Gastrocnemius medialis (tissue), 4 donors: ENCODE data around the gene RASL12. TPM values are rescaled to one million over a fixed set of nuclear protein-coding genes. Genes with fewer than 3 reads are reported as not detected.

ENCODE experiments used
- ATAC-seq, 2 donors: fragments of 150-250 bp; one replicate each; pipeline ENCODE4 v1.9.1; 2016
- DNase-seq, 2 donors: peaks; one replicate each; pipeline ENCODE4 v3.0.0-alpha.2; 2019
- H3K27ac ChIP-seq, 4 donors: fragments of 200-600 bp; sonication (generic); 1 replicate in 1 of 4; 2 replicates in 3 of 4; pipeline ENCODE4 v1.5.1; 2016 to 2018; ENCODE audit warnings: mild to moderate bottlenecking in 2 of 4, moderate library complexity in 1 of 4
- H3K27me3 ChIP-seq, 3 donors: fragments of 200-600 bp; sonication (generic) in 2 of 3; 1 replicate in 1 of 3; 2 replicates in 2 of 3; pipeline versions ENCODE4 v1.5.1 to v1.6.0; 2016 to 2019; ENCODE audit warnings: mild to moderate bottlenecking in 1 of 3, moderate library complexity in 1 of 3
- H3K36me3 ChIP-seq, 2 donors: fragments of 200-600 bp; sonication (generic) in 1 of 2; one replicate each; pipeline ENCODE4 v1.5.1; 2017 to 2018
- H3K4me1 ChIP-seq, 2 donors: fragments of 200-600 bp; sonication (generic) in 1 of 2; one replicate each; pipeline ENCODE4 v1.5.1; 2016 to 2017; ENCODE audit warnings: mild to moderate bottlenecking in 2 of 2
- H3K4me3 ChIP-seq, 4 donors: fragments of 200-600 bp; sonication (generic) in 3 of 4; 1 replicate in 1 of 4; 2 replicates in 3 of 4; pipeline ENCODE4 v1.5.1; 2016 to 2019; ENCODE audit warnings: mild to moderate bottlenecking in 2 of 4
- H3K9me3 ChIP-seq, 3 donors: fragments of 200-600 bp; sonication (generic) in 2 of 3; 1 replicate in 1 of 3; 2 replicates in 2 of 3; pipeline ENCODE4 v1.5.1; 2016 to 2019
- POLR2A ChIP-seq, 2 donors: fragments of 450-650 bp; IDR thresholded peaks; one replicate each; pipeline ENCODE4 v1.6.1; 2017; ENCODE audit warnings: antibody characterized with exemption in 2 of 2, mild to moderate bottlenecking in 2 of 2, moderate library complexity in 2 of 2
- in situ Hi-C, 4 donors: fragments of 200-750 bp; cut with MboI; loops; one replicate each; pipeline versions ENCODE4 v1.15.0 to v1.8.0; 2017; ENCODE audit warnings: low sequenced_read_pairs in 4 of 4
- intact Hi-C: fragments of 100-400 bp; cut with DNase I; formaldehyde crosslinking; loops from one replicate; pipeline ENCODE4 v1.15.1; 2023; ENCODE audit warnings: low total_unique reads
- total RNA-seq, 4 donors: library from RNA; depleted of rRNA; stranded (reverse); fragments of >200 nt; gene quantifications; one replicate each; pipeline versions ENCODE4 v1.1.0 to v1.2.3, GENCODE V29; 2016
- TF ChIP-seq, protein P1 (sequence below), 5 experiments: fragments of 450-650 bp in 3 of 5; fragments of 200-600 bp in 2 of 5; sonication (generic) in 2 of 5; IDR thresholded peaks in 4 of 5; conservative IDR thresholded peaks in 1 of 5; 1 replicate in 4 of 5; 2 replicates in 1 of 5; pipeline ENCODE4 v1.5.1; 2016 to 2019; ENCODE audit warnings: antibody characterized with exemption in 5 of 5, mild to moderate bottlenecking in 3 of 5, moderate library complexity in 3 of 5

The RASL12 gene
- total RNA-seq, 4 donors from 2014 or later = 2.8 to 8.2 (median 5.4) TPM

DNA sequence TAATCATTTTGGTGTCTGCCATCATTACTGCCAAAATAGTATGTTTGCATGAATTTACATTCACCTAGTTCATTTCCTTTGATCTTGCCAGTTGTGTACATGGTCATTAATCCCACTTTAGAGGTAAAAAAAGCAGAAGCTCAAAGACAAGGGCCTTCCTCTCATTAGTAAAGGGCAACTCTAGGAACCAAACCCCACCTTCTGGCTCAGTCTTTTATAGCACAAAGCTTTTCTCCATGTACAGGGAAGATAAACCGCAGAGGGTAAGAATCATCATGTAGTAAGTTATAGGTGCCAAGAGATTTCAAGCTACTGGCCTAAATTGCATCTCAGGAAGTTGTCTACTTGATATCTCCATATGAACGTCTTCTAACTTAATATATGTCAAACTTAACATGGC is 58.8 kb downstream of the RASL12 start:
- H3K4me1 ChIP-seq = no peaks in the 10 kb centered on the region
- peaks cover 2 to 41% of the 10 kb centered on the region in 2 donors for H3K36me3 ChIP-seq
- no peak overlapping the region for H3K4me3 ChIP-seq
- ATAC-seq = no peak
- intact Hi-C loops = no loop called here
- in situ Hi-C loops = no loop called here
- H3K27me3 ChIP-seq = no peaks in the 10 kb centered on the region
- no peak overlapping the region for H3K27ac ChIP-seq
- DNase-seq = no peak
- no peak for TF ChIP-seq POLR2A (IDR thresholded peaks at IDR 0.05)
- TF ChIP-seq, protein P1, sequence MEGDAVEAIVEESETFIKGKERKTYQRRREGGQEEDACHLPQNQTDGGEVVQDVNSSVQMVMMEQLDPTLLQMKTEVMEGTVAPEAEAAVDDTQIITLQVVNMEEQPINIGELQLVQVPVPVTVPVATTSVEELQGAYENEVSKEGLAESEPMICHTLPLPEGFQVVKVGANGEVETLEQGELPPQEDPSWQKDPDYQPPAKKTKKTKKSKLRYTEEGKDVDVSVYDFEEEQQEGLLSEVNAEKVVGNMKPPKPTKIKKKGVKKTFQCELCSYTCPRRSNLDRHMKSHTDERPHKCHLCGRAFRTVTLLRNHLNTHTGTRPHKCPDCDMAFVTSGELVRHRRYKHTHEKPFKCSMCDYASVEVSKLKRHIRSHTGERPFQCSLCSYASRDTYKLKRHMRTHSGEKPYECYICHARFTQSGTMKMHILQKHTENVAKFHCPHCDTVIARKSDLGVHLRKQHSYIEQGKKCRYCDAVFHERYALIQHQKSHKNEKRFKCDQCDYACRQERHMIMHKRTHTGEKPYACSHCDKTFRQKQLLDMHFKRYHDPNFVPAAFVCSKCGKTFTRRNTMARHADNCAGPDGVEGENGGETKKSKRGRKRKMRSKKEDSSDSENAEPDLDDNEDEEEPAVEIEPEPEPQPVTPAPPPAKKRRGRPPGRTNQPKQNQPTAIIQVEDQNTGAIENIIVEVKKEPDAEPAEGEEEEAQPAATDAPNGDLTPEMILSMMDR (IDR thresholded peaks at IDR 0.05 in 4 of 5, conservative IDR thresholded peaks at IDR 0.05 in 1 of 5) = no peak
- no peaks in the 10 kb centered on the region for H3K9me3 ChIP-seq

DNA sequence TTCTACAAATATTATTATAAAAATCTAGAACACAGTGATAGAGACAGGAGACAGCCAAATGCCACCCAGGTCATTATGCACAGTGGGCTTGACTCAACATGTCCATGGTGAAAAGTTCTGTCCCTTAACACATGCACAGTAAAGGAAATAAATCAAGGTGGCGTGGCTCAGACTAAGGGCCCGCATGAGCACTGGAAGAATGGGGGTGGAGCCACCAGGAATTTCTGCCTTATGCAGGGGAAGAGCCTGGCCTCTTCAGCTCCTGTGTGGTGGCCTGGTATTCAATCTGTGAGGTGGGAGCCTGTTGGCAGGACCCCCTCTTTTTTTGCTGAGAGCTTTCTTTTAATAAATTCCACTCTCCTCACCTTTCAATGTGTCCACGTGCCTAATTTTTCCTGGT is 60.9 kb downstream of the RASL12 start:
- Histone ChIP-seq H3K27me3 (no peaks in the 10 kb centered on the region), H3K4me1 (no peaks in the 10 kb centered on the region), H3K36me3 (peaks cover 2 to 45% of the 10 kb centered on the region in 2 donors), H3K9me3 (no peaks in the 10 kb centered on the region), H3K27ac (no peak overlapping the region), H3K4me3 (no peak overlapping the region)
- no peak for TF ChIP-seq POLR2A (IDR thresholded peaks at IDR 0.05)
- TF ChIP-seq, protein P1 (IDR thresholded peaks at IDR 0.05 in 4 of 5, conservative IDR thresholded peaks at IDR 0.05 in 1 of 5) = no peak
- ATAC-seq (no peak), DNase-seq (no peak)
- intact Hi-C loops = no loop called here
- in situ Hi-C loops = no loop called here

DNA sequence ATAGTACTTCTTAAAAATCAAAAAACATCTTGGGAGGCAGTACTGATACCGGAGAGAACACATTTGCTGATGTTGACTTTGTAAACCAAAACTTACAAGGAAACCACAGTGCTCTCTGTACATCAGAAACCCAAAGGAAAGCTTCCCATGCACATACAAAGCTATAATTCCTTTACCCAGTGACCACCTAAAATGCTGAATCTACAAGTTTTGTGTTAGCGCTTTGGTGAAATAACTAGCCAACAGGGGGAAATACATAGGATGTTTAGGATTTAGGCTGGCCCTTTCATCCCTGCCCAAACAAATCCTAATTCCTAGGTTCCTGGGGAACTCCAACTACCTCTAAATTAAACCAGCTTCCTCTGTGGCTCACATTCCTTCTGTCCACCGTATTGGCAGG is 62.8 kb downstream of the RASL12 start:
- in situ Hi-C loops (no loop called here), intact Hi-C loops (no loop called here)
- DNase-seq (no peak), ATAC-seq (no peak)
- no peak overlapping the region for H3K27ac ChIP-seq
- H3K36me3 ChIP-seq = peaks cover 2 to 39% of the 10 kb centered on the region in 2 donors
- no peaks in the 10 kb centered on the region for H3K9me3 ChIP-seq
- H3K27me3 ChIP-seq = no peaks in the 10 kb centered on the region
- no peaks in the 10 kb centered on the region for H3K4me1 ChIP-seq
- no peak overlapping the region for H3K4me3 ChIP-seq
- TF ChIP-seq, protein P1 (IDR thresholded peaks at IDR 0.05 in 4 of 5, conservative IDR thresholded peaks at IDR 0.05 in 1 of 5) = no peak
- TF ChIP-seq POLR2A (IDR thresholded peaks at IDR 0.05) = no peak

Other genes starting within 250 kb of the RASL12 start
- gene PIF1, start 242.3 kb downstream of the RASL12 start, total RNA-seq = under 1 TPM in 2 of 4 donors, not detected in 2; 0.17 to 0.26 TPM
- gene PLEKHO2, start 226.1 kb downstream of the RASL12 start, total RNA-seq = 1 to 10 TPM; 2.0 to 5.4 (median 3.3) TPM
- under 1 TPM in 3 of 4 donors, not detected in 1; 0.11 to 0.39 (median 0.36) TPM for gene ANKDD1A, start 156.1 kb downstream of the RASL12 start, total RNA-seq
- gene SPG21, start 78.1 kb downstream of the RASL12 start, total RNA-seq = 10 to 100 TPM; 61.9 to 84.4 (median 72.5) TPM
- gene MTFMT, start 38.4 kb downstream of the RASL12 start, total RNA-seq = 10 to 100 TPM; 17.3 to 34.0 (median 27.9) TPM
- not detected for gene SLC51B, start 22.6 kb downstream of the RASL12 start, total RNA-seq
- gene KBTBD13, start 8.8 kb upstream of the RASL12 start, total RNA-seq = 1 to 10 TPM in 2 of 4 donors, under 1 TPM in 2; 0.46 to 1.4 (median 1.1) TPM
- gene UBAP1L, start 47.2 kb upstream of the RASL12 start, total RNA-seq = 1 to 10 TPM in 2 of 4 donors, under 1 TPM in 2; 0.65 to 3.3 (median 1.4) TPM
- gene PDCD7, start 65.8 kb upstream of the RASL12 start, total RNA-seq = 10 to 100 TPM; 10.4 to 15.7 (median 12.4) TPM
- gene CLPX, start 117.4 kb upstream of the RASL12 start, total RNA-seq = 100 to 1,000 TPM in 1 of 4 donors, 10 to 100 TPM in 3; 49.3 to 116 (median 63.3) TPM
- 10 to 100 TPM in 3 of 4 donors, 1 to 10 TPM in 1; 5.4 to 49.9 (median 41.6) TPM for gene CILP, start 143.5 kb upstream of the RASL12 start, total RNA-seq
- 1 to 10 TPM; 2.6 to 3.3 (median 3.0) TPM for gene PARP16, start 218.9 kb upstream of the RASL12 start, total RNA-seq
- gene RNU5A-1, start 228.1 kb upstream of the RASL12 start, total RNA-seq = not detected
- gene RNU5B-1, start 236.7 kb upstream of the RASL12 start, total RNA-seq = not detected